GM21717 (cell line): Measurements from ENCODE around the gene NXPH3.

Source experiments
- ATAC-seq: cut with Tn5 transposase; IDR thresholded peaks from one replicate; pipeline ENCODE4 v1.9.1; 2021; ENCODE audit warnings: mild to moderate bottlenecking, moderate library complexity; ENCODE audit not compliant: unreplicated experiment

NXPH3 gene

DNA sequence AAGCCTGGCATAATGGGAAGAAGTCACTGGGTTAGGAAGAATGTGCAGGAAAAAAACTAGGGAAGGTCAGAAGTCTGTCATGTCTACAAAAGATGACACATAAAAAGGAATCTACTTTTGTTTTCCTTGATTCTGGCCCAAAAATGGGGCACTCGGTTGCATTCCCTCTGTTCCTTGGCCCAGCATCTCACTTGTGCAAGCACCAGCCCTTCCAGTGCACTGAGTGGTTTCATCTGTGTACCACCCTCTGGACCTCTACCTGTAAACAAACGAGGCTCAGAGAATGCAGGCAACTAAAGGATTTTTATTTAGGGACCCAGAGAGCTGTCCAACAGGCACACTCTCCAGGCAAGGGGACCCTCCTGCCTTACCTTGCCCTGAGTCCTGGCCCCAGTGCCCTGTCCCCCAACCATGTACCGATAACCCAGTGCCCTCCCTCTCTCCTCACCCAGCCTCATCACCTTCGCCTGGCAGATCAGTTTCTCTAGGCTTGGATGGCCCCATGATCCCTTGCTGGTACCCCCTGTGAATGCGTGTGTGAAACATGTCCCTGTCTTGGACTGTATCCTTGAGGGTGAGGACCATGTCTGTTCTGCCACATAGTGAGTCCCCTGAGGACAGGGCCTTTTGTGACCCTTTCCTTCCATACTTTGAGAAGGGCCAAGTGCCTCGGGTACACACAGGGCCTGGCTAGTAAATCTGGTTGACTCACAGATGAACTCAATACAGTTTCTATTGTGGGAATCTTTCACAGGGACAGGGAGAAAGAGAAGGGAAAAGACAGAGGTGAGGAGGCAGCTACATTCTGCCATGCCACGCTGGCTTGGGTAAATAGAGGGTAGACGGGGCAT lies 13.3 kb downstream of the NXPH3 start:
- ATAC-seq: no peak

DNA sequence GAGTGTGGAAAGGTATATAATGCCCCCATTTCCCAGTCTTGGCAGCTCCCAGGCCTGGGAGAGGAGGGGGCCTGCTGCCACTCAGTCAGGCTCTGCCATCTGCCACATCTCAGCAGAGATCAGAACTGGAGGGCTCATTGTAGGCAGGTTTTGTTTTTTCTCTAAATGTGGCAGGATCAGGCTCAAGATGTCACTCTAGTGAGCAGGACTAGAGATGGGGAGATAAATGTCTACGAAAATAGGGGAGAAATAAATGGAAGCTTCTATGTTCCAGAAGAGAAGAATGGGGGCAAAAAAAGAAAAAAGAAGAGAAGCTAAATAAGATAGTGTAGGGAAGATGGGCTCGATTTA lies 13.9 kb downstream of the NXPH3 start:
- ATAC-seq: no peak

DNA sequence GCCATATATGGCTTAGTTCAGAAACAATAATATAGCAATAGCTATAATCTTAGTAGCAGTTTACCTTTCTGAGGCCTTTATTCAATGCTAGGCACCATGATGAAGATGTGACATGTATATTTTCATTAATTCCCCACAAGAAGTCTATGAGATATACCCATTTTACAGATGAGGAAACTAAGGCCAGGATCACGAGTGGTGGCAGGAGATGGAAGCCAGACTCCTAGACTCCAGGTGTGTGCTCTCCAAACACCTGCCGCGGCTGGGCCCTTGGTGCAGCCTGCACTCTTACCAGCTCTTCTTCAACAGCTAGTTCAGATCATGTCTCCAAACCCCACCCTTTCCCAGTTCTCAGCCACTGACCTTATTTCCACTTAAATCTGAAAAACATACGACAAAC lies 15.2 kb downstream of the NXPH3 start:
- no peak for ATAC-seq

DNA sequence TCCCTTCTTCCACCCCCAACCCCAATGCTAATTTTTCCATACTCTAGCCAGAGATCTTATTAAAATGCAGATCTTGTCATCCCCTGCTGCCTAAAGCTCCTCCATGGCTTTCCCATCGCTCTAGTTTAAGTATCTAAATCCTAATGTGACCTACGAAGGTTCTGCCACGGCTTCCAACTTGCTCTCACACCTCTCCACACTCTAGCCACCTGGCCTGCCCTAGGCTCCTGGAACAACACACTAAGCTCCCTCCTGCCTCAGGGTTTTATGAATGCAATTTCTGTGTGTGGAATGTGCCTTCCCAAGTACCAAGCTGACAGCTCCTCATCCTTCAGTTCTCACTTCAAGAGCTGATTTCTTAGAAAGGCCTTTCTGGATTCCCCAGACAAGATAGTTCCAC lies 16.6 kb downstream of the NXPH3 start:
- ATAC-seq: no peak

DNA sequence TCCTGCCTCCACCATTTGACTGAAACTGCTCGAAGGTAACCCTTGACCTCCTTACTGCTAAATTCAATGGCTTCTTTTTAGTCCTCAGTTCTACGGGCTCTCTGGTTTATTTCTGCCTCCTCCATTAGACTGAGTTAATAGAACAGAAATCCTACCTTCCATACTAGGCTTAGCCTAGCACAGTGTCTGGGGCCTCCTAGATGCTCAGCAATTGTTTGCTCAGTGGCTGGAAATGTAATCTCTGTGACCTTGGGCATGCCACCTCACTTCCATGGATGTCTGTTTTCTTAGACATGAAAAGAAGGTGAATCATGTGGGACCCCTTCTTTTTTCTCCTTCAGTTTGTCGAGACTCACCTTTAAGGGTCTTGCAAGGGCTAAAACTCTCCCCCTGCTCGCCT lies 19.7 kb downstream of the NXPH3 start:
- no peak for ATAC-seq

DNA sequence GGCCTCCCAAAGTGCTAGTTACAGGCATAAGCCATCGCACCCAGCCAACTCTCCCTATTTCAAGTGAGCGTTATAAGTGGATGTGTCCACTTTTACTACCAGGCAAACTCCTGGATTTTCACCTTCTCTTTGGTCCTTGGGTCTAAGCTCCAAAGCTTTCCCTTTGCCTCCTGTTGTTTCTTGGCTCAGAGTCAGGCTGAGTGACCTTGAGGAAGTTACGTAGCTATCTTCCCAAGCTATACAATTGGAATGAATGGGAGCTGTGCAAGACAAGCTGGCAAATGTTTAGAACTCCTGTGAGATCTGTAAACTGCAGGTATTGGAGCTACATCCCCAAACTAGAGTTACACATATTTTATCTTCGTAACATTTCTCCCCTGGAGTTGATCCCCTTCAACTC lies 20.3 kb downstream of the NXPH3 start:
- ATAC-seq: no peak

DNA sequence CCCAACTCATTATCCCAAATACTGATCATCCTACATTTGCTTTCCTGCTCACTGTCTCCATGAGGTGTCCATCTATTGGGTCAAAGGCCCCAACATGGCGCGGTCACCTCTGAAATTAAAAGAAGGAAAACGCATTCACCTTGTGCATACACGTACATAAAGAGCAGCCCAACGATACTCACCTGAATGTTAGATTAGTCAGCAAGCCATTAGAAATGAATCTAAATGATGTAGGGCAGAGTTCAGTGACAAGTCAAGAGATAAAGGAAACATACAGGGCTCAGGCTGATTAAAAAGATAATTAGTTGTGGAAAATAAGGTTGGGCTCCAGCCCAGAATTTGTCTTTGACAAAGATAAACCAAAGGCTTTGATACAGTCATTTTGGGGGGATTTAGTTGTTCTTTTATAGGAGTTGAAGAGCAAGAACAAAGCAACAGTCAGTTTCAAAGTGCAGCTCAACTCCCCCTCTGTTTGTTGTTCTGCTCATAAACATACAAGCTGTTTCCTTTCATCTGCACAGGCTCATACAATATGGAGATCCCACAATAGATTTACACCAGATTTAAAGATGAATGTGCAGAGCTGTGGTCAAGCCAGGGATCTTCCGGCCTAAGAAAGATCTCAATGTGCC lies 21.1 kb downstream of the NXPH3 start:
- no peak for ATAC-seq

DNA sequence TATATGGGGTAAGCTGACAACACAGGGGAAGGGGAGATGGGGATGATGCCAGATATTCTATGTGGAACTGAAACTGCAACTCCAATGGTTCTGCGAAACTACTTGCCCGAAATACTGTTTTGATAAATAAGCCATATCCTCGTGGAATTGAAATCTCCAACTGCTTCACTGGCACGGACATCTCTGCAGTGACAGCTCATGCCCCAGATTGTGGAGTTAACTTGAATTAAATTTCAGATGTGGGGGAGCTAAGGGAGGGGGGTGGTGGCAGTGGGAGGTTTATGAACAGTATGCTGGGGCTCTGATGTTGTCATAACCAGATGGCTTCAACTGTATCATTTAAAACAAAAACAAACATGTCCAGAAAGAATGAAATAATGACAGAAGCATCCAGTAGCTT lies 21.8 kb downstream of the NXPH3 start:
- no peak for ATAC-seq

DNA sequence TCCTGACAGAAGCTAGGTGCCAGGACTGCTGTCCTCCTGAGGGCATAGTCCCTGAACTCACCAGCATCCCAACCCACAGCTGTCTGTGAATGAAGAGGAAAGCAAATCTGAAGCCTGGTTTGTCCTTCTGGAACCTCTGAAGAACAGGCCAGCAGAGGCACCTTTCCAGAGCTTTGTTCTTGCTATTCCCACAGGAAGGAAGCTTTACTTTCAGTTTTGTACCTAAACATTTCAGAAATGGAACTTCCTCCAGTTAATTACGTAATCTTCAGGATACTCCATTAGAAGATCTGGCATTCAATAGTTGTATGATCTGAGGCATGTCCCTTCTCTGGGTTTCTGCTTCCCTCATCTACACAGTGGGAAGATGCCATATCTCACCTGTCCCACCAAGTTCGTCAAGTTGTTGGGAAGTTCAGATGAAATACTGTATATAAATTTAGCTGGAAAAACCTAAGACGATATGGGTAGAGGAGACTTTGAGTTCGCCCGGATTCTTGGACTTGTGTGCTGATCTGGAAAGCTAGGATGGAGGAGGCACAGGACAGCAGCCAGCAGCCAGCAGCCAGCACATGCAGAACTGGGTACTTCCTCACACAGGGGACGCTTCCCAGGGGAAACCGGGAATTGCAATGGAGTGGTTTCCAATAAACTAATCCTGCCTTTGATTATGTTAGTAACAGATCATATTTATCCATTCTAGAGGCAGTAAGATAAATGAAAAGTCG lies 22.4 kb downstream of the NXPH3 start:
- ATAC-seq: no peak

DNA sequence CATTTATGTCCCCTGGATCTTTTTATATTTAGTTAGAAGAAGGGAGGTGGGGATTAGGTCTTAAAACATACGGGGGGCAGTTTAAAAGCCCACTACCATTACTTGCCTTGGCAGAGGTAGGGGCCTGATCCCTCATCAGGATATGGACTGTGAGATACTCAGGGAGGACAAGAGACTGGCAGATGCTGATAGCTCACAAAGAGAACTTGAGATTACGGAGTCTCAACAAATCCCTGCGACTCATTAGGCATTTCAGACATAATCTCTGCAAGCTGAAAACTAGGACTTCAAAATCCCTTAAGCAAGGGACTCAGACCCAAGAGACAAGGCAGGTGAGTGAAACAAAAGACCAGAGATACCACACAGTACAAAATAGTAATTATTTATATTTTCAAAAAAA lies 23.2 kb downstream of the NXPH3 start:
- ATAC-seq: no peak

DNA sequence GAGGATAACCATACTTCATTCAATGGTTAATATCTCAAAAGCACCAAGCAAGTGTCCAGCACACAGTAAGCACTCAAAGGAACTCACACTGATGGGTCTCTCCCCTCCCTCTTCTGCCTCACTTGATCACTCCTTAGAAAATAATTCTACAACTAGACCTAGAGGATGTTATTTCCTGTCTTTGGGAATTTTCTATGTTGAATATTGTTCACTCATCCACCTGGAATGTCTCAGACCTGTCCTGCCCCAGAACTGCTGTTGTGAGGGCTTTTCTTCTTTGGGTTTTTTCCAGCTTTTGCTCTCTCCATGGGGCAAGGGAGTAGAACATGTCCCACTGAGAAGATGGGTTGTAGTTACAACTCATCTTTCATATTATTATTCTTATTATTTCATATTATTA lies 25.3 kb downstream of the NXPH3 start:
- ATAC-seq: no peak

DNA sequence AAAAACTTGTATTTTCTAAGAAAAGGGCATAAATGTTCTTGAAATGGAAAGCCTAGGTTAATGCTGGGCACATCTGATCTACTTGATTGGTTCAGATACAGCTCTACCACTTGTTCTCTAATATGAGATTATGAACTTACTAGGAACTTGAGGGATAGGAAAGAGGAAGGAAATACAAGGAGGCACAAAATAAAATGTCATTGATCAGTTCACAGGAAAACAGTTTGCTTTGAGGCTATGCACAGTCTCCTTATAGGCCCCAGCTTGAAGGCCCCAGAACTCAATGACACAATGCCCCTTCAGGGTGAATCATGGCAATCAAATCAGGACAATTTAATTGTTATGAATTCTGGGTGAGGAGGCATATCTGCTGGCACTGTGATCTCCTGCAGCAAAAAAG lies 27.1 kb downstream of the NXPH3 start:
- ATAC-seq: no peak

DNA sequence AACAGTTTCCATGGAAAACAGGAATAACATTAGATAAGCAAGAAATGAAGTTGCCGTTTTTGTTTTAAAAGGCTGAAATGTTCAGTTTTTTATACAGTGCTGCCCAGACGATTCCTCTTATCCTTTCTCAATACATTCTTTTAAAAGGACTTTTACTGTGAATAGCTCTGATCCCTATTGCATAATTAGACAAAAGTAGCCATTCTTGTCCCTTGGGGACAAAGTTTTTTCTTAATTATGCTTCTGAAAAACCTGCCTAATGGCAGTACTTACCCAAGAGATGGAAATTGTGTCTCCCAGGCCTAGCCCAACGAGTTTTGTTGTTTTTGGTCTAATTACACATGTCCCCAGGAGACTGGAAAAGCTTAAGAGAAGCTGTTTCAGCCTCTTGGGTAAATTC lies 27.6 kb downstream of the NXPH3 start:
- no peak for ATAC-seq

DNA sequence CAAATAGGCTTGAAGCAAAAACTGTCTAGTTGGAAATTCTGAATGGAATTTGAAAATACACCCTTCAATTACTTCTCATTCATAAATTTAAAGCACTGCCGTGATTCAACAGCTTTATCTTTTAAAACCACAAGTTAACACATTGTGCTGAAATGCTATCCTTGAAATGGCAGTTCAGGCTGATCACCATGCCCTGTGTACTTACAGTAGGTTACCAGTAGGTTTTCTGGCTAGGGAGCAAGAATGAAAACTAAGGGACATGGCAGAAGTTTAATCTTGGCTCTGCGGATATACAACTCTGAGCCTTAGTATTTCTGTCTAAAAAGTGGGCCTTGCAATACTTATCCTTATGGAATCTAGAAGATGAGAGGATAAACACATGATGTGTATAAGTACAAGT lies 28.0 kb downstream of the NXPH3 start:
- ATAC-seq: no peak

DNA sequence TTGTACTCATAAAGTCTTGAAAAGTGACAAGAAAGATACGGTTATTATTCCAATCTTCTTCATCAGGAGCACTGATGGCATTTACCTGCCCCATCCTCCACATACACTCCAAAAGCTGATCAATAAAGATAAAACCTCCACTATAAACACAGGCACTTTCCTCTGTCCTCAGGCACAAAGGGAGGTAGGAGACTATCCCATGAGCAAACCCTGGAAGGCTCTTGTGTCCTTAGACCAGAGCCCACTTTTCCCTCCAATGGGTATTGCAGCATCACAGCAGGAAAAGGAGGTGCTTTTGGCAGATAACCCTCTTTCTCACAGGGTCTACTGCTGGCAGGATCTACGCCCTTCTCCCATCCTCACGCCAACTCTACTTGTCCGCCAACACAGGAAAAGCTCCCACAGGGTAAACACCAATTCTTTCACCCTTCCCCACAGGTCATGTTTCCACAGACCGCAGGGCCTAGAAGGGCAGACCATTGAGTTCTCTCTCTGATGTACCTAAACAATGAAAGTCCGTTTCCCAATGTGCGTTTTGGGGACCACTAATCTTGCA lies 28.7 kb downstream of the NXPH3 start:
- no peak for ATAC-seq

DNA sequence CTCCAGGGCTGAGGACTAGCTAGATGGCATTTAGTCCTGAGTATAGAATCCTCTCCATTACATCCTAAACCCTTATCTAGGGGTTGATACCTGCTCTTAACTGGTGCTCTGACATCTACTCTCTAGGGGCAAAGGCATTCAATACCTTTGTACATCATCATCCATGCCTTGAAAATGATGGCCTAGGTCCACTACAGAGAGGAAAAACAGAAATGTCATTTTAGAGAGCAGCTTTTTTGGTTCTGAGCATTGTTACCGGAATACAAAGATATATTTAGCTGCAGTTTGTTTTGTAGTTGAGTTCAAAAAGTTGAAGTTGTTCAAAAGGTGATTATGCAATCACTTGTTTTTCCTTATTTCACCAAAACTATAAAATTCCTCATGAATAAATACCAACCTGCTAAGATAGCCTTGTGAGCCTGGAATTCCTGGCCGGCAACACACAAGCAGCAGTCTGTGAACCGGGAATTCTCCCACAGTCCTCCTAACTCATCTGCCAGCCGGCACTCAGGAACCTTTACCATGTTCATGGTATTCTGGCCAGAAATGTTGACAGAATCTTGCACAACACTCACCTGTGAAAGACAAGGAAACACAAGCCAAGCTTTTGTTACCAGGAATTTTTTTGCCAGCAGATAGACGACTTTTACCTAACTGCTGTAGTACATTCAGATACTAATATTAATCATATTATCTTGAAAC lies 35.4 kb downstream of the NXPH3 start:
- no peak for ATAC-seq

DNA sequence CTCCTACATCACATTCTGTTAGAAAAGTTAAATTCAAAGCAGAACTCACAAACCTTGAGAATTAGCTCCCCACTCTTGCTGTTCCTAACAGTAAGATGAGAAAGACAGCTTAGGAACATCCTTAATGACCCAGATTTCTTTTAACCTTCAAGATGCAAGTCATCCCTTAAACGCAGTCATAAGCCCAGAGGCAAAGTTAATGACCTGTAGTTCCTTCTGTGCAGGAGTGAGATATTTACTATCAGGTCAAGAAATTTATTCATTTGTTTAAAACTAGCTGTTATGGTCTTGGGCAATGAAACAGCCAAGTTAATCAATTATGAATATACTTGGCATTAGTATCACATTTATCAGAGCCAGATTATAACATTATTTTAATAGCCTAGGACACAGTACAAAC lies 37.1 kb downstream of the NXPH3 start:
- no peak for ATAC-seq

DNA sequence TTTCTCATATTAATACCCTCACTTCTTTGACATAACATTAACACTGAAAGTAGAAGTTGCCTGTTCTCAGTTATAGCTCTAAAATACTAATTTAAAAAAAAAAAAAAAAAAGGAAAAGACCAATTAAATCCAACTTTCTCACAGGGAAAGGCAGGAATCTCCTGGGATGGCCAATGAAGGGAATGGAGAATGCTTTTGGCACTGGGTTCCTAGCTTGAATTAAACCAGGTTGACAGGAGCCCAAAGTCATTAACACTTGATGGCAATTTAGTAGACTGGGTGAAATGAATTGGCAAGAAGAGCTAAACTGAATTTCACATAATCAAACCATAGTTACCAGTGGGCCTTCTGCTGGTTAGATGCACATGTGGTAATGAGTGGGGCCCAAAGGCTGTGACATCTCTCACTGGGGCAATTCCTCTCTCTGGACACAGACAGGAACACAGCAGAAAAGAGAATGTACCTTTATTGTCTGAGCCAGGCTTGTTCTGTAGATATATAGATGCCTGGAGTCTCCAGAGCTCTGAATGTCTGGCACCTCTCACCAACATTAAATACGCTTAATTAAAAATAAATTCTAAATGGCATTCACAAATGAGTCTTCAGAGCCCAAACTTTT lies 37.6 kb downstream of the NXPH3 start:
- no peak for ATAC-seq

DNA sequence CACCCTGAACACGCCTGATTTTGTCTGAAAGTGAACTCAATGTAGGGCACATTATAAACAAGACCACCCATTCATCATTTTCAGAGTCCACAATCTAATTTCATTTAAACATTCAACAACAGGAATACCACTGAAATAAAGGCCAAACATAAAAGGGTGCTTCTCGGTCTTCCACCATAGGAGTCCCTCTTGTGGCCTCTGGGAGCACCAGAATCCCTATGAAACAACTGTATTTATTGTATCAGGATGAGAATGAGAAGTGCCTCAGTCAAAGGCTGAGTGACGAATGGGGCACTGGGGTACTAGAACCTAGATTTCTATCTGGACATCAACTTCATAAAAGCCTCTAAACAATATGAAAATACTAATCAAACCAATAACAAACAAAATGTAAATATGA lies 40.4 kb downstream of the NXPH3 start:
- no peak for ATAC-seq

DNA sequence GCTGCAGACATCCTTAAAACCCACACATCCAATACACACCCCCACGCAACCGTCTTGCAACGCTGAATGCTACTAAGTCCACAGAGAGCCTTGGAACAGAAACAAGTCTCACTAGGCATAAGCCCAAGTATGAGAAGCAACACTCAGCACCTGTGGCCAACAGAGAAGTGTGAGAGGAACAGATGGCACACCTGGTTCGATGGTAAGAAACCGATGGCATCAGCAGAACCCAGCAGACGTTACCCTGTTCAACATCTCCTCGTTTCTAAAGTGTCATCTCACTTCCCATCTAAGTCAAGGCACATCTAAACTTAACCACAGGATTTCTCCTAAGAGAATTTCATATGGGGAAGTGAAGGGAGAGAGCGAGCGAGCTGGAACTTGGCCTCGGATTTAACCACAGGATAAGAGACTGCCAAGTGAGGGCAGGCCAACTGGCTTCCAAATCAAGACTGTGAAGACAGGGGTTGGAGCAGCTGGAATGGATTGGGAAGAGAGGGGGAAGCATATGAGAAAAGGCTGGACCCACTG lies 41.0 kb downstream of the NXPH3 start:
- no peak for ATAC-seq
